ENCODE data around the gene DIPK1B.
A peak's percentile ranks its signal among the peaks of the same experiment; 100 is the strongest.
"Not testable (repeated sequence)": the region's sequence is repeated elsewhere in the genome, so short reads cannot be mapped to it uniquely, and the experiment has no call there.

DIPK1B gene

GRCh38 chr9:136762915-136763648 is 50.7 kb downstream of the DIPK1B start:
- peak in 1 of 2 donors; percentile 43 for DNase-seq (ENCODE audit: extremely low read depth in 1 of 2, low read depth in 1 of 2)

GRCh38 chr9:136763649-136764035 is 51.3 kb downstream of the DIPK1B start:
- no peak for DNase-seq (ENCODE audit: extremely low read depth in 1 of 2, low read depth in 1 of 2)

- no peak for DNase-seq (ENCODE audit: extremely low read depth in 1 of 2, low read depth in 1 of 2)
These were observed 52.0 kb downstream of the DIPK1B start, which contains the start of gene LCN15 for GRCh38 chr9:136764301-136764891. Gene LCN15, minus strand, starts transcription at chr9:136764518. Its CDS starts 30 bp downstream, at chr9:136764488.

GRCh38 chr9:136765041-136765440 is 52.7 kb downstream of the DIPK1B start:
- no peak for DNase-seq (ENCODE audit: extremely low read depth in 1 of 2, low read depth in 1 of 2)

- DNase-seq (ENCODE audit: extremely low read depth in 1 of 2, low read depth in 1 of 2): not testable (repeated sequence)
These were observed 53.5 kb downstream of the DIPK1B start for GRCh38 chr9:136765745-136766409.

- DNase-seq (ENCODE audit: extremely low read depth in 1 of 2, low read depth in 1 of 2): peak in 1 of 2 donors; percentile 28
These were observed 54.2 kb downstream of the DIPK1B start for GRCh38 chr9:136766410-136767120.

- no peak for DNase-seq (ENCODE audit: extremely low read depth in 1 of 2, low read depth in 1 of 2)
These were observed 57.4 kb downstream of the DIPK1B start for GRCh38 chr9:136769710-136770191.

- DNase-seq (ENCODE audit: extremely low read depth in 1 of 2, low read depth in 1 of 2): no peak
These were observed 59.6 kb downstream of the DIPK1B start for GRCh38 chr9:136771907-136772415.

GRCh38 chr9:136773386-136774044 is 61.1 kb downstream of the DIPK1B start:
- DNase-seq (ENCODE audit: extremely low read depth in 1 of 2, low read depth in 1 of 2): peak in 1 of 2 donors; percentile 29

Measured in stimulated activated CD8-positive, alpha-beta memory T cell treated with anti-CD3 and anti-CD28 coated beads, Interleukin-7, amount 100 ng/mL, for 48 hours (primary cell).